ENCODE measurements around the gene THEMIS. TPM values are rescaled to one million over a fixed set of nuclear protein-coding genes. Genes with fewer than 3 reads are reported as not detected.
"Not testable (repeated sequence)": the region's sequence is repeated elsewhere in the genome, so short reads cannot be mapped to it uniquely, and the experiment has no call there.

Gene THEMIS
- total and polyA plus RNA-seq, 2 experiments from 2014 or later, result not detected

DNA sequence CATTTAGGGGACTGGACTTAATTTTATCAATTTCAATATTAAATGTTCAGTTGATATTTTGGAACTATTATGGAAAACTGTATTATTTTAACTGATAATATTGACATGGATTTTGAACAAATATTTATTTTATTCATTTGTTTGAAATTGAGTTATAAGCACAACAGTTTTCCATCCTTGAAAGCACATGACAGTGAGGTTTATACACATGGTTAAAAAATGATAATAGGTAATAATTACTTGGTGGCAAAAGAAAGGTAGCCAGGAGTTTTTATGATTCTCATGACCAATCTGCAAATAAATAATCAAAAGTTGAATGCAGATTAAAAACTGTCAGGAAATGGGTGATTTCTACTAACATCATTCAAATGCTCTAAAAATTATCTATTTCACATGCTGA is 210.3 kb downstream of the THEMIS start:
- no peaks in the 10 kb centered on the region for H3K9me3 ChIP-seq (ENCODE audit: low read depth)
- H3K27me3 ChIP-seq, result peaks cover 1% of the 10 kb centered on the region
- H3K79me2 ChIP-seq, result no peaks in the 10 kb centered on the region
- H3K9me2 ChIP-seq (replicated peaks; ENCODE audit: insufficient read depth), result no peaks in the 10 kb centered on the region
- H3K36me3 ChIP-seq (replicated peaks; ENCODE audit: insufficient read depth, low read depth), result no peaks in the 10 kb centered on the region
- H4K20me1 ChIP-seq (ENCODE audit: insufficient read depth, poor library complexity, severe bottlenecking), result no peaks in the 10 kb centered on the region
- H3K27ac ChIP-seq, result no peak overlapping the region
- no peak for DNase-seq (ENCODE audit: low spot score)
- TF ChIP-seq CTCF (IDR thresholded peaks at IDR 0.05; ENCODE audit: poor library complexity) (no peak), EZH2phosphoT487 (IDR thresholded peaks at IDR 0.05; ENCODE audit: low read depth, severe bottlenecking, unreplicated experiment) (no peak), EZH2 (IDR thresholded peaks at IDR 0.05; ENCODE audit: borderline replicate concordance) (no peak)
- H3K4me3 ChIP-seq, result no peak overlapping the region
- H3K4me2 ChIP-seq, result no peak overlapping the region
- no peaks in the 10 kb centered on the region for H3K4me1 ChIP-seq (ENCODE audit: insufficient read depth)
- H2AFZ ChIP-seq, result no peak overlapping the region

GRCh38 chr6:127690092-127690491 is 210.8 kb downstream of the THEMIS start:
- TF ChIP-seq EZH2phosphoT487 (IDR thresholded peaks at IDR 0.05; ENCODE audit: low read depth, severe bottlenecking, unreplicated experiment) (no peak), CTCF (IDR thresholded peaks at IDR 0.05; ENCODE audit: poor library complexity) (peak; percentile 59), EZH2 (IDR thresholded peaks at IDR 0.05; ENCODE audit: borderline replicate concordance) (no peak)
- no peaks in the 10 kb centered on the region for H3K9me2 ChIP-seq (replicated peaks; ENCODE audit: insufficient read depth)

GRCh38 chr6:127687490-127687889 is 213.4 kb downstream of the THEMIS start:
- H3K27ac ChIP-seq; H2AFZ ChIP-seq; H3K9me2 ChIP-seq (replicated peaks; ENCODE audit: insufficient read depth); H3K4me1 ChIP-seq (ENCODE audit: insufficient read depth); DNase-seq (ENCODE audit: low spot score); H3K9me3 ChIP-seq (ENCODE audit: low read depth); H3K36me3 ChIP-seq (replicated peaks; ENCODE audit: insufficient read depth, low read depth); H3K4me3 ChIP-seq; H3K4me2 ChIP-seq; H3K79me2 ChIP-seq; H4K20me1 ChIP-seq (ENCODE audit: insufficient read depth, poor library complexity, severe bottlenecking): not testable (repeated sequence)
- WGBS (ENCODE audit: low lambda C conversion rate, missing lambda C conversion rate), result 89% methylated on average over 3 of the region's 3 CpGs
- H3K27me3 ChIP-seq, result peaks cover 11% of the 10 kb centered on the region

More at GRCh38 chr6:127690092-127690491, 210.8 kb downstream of the THEMIS start:
- no peak overlapping the region for H3K4me3 ChIP-seq
- H3K4me2 ChIP-seq, result no peak overlapping the region
- no peak overlapping the region for H2AFZ ChIP-seq
- no peaks in the 10 kb centered on the region for H3K36me3 ChIP-seq (replicated peaks; ENCODE audit: insufficient read depth, low read depth)
- H3K27me3 ChIP-seq, result peaks cover 5% of the 10 kb centered on the region
- no peaks in the 10 kb centered on the region for H3K4me1 ChIP-seq (ENCODE audit: insufficient read depth)
- no peak overlapping the region for H3K27ac ChIP-seq
- no peaks in the 10 kb centered on the region for H4K20me1 ChIP-seq (ENCODE audit: insufficient read depth, poor library complexity, severe bottlenecking)
- no peaks in the 10 kb centered on the region for H3K9me3 ChIP-seq (ENCODE audit: low read depth)
- no peaks in the 10 kb centered on the region for H3K79me2 ChIP-seq
- peak; percentile 12 for DNase-seq (ENCODE audit: low spot score)

GRCh38 chr6:127686084-127686483 is 214.8 kb downstream of the THEMIS start:
- H3K4me1 ChIP-seq (ENCODE audit: insufficient read depth), result no peaks in the 10 kb centered on the region
- DNase-seq (ENCODE audit: low spot score), result no peak
- H3K4me2 ChIP-seq, result no peak overlapping the region
- no peaks in the 10 kb centered on the region for H3K9me3 ChIP-seq (ENCODE audit: low read depth)
- H2AFZ ChIP-seq, result no peak overlapping the region
- H3K4me3 ChIP-seq, result no peak overlapping the region
- peaks cover 11% of the 10 kb centered on the region for H3K27me3 ChIP-seq
- H3K79me2 ChIP-seq, result no peaks in the 10 kb centered on the region
- no peaks in the 10 kb centered on the region for H4K20me1 ChIP-seq (ENCODE audit: insufficient read depth, poor library complexity, severe bottlenecking)
- no peak overlapping the region for H3K27ac ChIP-seq
- H3K36me3 ChIP-seq (replicated peaks; ENCODE audit: insufficient read depth, low read depth), result no peaks in the 10 kb centered on the region
- TF ChIP-seq EZH2 (IDR thresholded peaks at IDR 0.05; ENCODE audit: borderline replicate concordance), result no peak
- TF ChIP-seq EZH2phosphoT487 (IDR thresholded peaks at IDR 0.05; ENCODE audit: low read depth, severe bottlenecking, unreplicated experiment), result no peak
- no peak for TF ChIP-seq CTCF (IDR thresholded peaks at IDR 0.05; ENCODE audit: poor library complexity)
- no peaks in the 10 kb centered on the region for H3K9me2 ChIP-seq (replicated peaks; ENCODE audit: insufficient read depth)

Data from hepatocyte (in vitro differentiated cells).